ENCODE measurements around the gene RNF215. TPM values are rescaled to one million over a fixed set of nuclear protein-coding genes. Genes with fewer than 3 reads are reported as not detected.
A peak's percentile ranks its signal among the peaks of the same experiment; 100 is the strongest.

RNF215 gene
- total RNA-seq, 1 donor: 14.0 TPM

DNA sequence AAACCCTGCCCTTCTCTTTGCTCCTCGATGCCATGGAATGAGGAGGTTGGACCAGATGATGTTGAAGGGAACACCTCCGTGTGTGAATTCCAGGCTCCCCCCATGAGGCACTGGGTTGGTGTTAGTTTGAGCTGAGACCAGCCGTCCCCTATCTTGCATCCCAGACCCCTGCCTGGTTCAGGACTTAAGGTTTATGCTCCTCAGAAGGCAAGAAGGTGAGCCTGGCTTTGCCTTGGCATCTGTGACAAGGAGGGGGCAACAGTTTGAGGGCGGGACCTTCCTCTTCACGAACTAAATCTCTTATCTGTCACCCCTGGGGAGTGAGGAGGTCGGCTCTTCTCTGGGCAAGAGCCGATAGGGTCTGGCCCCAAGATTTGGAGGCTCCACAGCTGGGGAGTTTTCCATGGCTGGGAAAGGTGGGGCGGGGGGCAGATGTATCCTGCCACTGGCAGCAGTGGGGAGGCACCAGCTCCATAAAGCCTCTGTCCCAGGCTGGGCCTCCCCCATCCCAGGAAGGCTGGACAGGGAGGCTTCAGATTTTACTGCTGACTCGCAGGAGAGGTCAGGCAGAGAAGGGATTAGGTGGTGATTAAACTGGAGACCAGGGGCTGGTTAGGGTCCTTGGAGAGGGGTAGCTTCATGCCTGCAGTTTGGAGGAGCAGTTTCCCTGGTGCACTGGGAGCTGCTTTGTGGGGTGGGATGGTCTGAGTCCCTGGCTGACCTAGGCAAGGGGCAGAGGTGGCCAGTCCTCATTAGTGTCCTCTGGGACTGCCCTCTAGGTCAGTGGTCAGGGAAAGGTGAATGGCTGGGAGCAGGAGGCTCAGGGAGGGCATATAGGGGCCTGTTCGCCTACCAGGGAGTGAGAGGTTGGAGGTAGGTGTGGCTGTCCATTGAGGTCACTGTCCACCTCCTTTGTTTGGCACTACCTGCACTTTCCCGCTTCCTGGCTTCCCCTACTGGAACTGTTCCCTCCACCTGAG, 10.7 kb upstream of the RNF215 start:
- no peak for DNase-seq (ENCODE audit: low read depth in 2 of 3, low spot score in 2 of 3)

DNA sequence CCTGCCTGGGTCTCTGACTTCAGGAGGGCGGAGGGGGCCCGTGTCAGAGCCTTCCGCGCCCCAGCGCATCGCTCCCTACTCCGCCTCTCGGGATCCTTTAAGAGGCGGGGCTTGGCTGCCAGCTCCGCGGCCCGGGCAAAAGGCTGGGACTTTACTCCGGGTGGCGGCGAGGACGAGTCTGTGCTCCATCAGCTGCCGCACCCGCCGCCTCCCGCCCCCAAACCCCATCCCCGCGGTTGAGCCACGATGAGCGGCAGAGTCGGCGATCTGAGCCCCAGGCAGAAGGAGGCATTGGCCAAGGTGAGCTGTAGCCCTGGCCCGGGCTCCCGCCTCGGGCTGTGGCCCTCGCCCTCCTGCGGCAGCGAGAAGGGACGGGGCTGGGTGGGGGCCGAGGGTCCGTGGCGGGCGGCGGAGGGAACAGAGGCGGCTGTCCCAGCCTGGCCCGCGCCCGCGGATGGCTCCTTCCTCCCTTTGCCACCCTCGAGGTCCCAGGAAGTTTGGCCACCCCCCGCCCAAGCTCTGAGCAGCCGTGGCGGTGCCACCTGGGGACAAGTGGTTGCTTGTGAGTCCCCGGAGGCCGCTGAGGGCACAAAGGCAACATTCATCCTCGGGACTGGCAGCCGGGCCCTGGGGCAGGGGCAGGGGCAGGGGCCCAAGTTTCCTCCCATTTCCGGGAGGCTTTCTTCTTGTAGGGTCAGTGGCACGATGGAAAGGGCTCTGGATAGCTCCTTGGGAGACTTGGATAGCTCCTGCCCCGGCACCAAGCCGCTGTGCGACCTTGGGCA, 9.9 kb upstream of the RNF215 start, which contains the start of gene SEC14L2:
Gene SEC14L2 (plus strand): TSS at position 148 of the 785 bp plus-strand sequence. CDS start 99 bp downstream, at position 247.
- DNase-seq (ENCODE audit: low read depth in 2 of 3, low spot score in 2 of 3): peak in 1 of 3 donors; percentile 34

DNA sequence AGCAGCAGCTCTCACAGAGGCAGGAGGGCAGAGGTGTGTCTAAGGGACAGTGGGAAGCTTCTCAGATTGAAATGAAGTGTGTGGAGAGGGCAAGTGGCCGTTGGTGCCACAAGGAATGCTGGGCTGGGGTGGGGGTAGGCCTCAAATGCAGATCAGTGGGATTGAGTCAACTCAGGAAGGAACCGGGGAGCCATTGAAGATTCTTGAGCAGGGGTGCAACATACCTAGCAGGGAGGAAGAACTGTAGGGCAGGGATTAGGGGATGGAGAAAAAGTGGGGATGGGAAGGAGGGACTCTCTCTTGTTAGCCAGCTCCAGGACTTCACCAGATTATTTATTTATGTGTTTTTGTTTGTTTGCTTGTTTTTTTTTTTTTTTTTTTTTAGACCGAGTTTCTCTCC, 6.7 kb upstream of the RNF215 start:
- no peak for DNase-seq (ENCODE audit: low read depth in 2 of 3, low spot score in 2 of 3)

DNA sequence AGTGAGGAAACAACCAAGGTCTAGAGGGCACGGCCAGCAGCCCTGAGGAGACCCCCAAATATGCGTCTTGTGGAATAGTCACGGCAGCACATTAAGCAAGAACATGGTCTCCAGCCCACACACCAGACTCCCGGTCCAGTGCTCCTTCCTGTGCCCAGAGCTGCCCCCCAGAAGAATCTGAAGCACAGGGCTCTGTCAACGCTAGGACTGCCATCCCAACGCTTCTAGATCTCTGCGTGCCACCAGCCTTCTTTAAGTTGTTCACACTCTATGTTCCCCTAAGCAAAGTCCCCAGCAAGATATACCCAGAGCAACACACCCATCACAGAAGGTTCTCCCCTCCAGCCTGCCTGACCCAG, 6.1 kb upstream of the RNF215 start:
- DNase-seq (ENCODE audit: low read depth in 2 of 3, low spot score in 2 of 3): no peak

DNA sequence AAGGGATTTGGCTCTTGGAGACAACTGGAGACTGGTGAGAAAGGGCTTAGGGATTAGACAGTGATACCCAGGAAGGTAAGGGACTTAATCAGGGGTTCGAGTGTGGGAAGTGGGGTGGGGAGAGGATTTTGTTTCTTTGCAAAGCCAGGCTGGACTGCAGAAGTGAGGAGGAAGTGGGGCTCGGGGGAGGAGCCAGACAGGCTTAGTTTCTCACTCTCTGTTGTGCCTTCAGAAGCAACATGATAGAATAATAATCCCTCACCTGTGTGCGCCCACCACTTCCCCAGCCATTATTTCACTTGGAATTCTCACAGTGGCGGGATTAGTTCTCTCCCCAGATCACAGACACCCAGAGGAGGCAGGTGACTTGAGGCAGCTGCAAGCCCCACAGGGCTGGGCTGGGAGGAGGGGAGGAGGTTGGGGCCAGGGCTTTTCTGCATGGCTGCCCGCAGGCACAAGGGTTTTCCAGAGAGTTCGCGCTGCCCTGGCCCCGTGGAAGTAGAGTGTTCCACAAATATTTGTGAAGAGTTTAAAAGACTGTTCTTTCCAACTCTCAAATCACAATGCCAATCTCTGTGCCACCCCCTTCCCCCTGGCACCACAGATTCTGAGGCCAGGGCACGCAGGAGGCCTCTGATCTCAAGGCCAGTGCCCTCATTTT, 5.6 kb upstream of the RNF215 start:
- DNase-seq (ENCODE audit: low read depth in 2 of 3, low spot score in 2 of 3): no peak

DNA sequence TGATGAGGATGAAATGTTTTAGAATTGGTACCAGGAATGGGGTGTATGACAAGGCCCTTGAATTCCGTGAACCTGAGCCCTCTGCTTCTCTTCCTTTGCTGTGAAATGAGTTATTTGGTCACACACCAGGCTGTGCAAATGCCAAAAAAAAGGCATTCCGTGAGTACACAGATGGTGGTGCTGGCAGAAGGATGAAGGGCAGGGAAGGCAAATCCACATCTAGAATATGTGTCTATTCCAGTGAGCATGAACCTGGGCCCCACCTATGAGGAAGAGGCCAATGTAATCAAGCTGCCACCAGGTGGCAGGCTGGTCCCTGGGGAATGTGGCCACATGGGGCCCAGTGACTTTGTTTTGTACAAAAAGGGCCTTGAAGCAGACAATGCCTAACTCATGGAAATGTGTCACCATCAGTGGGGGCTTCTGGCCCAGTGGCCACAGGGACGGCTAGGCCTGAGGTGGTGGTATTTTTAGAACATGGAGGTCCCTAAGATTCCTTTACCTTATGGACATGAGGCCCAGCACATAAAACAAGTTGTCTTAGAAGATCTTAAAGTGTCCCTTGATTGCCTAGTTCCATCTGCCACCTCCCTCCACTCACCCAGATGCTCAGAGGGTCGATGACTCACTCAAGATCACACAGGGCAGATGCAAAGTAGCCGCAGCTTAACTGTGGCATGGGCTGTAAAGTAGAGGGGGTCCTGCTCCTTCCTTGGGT, 3.9 kb upstream of the RNF215 start:
- peak; percentile 77 to 90 (median 81) for DNase-seq (ENCODE audit: low read depth in 2 of 3, low spot score in 2 of 3)

DNA sequence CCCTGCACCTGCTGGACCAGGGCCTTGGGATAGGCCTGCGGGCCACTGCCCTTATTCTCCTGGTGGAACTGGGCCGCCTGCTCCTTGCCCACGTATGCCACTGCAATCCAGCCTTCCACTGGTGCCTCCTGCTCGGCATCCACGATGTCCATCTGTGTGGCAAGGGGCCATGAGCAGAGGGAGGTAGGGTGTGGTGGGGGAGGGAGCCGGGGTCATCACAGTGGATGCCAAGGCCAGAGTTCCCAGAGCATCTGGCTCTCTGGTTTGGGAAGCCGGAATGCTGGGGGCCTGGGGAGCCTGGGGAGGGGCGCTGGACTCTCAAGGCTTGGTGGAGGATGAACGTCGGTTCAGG, 627 bp downstream of the RNF215 start:
- DNase-seq (ENCODE audit: low read depth in 2 of 3, low spot score in 2 of 3): no peak

DNA sequence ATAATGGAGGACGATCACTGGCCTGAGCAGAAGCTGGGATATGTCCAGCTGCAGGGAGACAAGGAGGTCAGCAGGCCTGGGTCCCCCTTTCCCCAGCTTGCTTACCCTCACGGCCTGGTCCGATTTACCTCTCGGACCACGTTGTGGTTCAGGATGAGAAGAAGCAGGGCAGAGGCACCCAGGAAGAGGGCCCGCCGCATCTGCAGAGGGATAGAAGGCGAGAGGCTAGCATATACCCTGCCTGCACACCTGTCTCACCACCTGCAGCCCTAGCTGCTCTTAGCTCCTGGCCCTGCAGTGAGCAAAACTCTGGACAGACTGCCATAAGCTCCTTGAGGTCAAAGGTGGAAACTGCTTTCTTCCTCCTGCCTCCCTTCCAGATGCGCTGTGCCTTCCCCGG, 1.3 kb downstream of the RNF215 start:
- no peak for DNase-seq (ENCODE audit: low read depth in 2 of 3, low spot score in 2 of 3)

DNA sequence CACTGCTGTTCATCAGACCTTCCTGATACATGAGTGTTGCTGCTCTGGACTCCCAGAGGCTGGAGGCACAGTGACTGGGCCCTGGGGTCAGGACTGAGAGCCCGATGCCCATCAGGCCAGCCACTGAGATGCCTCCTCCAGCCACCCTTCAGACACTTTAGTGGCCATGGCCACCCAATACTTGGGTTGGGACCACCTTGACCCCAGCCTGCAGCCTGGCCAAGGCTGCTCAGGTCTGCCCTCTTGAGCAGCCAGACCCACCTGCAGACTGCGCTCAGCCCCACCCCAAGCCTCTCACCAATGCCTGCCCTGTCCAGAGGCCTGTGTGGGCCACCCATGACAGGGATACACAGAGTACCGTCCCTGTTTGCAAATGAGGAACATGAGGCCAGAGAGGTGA, 4.2 kb downstream of the RNF215 start:
- no peak for DNase-seq (ENCODE audit: low read depth in 2 of 3, low spot score in 2 of 3)

DNA sequence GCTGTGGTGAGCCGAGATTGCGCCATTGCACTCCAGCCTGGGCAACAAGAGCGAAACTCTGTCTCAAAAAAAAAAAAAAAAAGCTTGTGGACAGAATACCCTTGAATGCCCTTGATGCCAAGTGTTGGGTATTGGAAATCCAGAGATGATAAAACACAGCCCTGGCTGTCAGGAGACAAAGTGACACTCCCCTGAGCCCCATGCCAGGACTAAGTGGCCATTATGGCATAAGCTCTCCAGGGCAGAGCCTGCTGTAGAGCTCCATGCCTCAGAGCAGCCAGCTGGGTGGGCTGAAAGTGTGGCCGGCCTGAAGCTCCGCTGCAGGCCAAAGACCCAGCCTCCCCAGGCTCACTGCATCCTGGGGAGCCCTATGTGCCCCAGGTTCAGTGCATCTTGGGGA, 4.9 kb downstream of the RNF215 start:
- DNase-seq (ENCODE audit: low read depth in 2 of 3, low spot score in 2 of 3): no peak

DNA sequence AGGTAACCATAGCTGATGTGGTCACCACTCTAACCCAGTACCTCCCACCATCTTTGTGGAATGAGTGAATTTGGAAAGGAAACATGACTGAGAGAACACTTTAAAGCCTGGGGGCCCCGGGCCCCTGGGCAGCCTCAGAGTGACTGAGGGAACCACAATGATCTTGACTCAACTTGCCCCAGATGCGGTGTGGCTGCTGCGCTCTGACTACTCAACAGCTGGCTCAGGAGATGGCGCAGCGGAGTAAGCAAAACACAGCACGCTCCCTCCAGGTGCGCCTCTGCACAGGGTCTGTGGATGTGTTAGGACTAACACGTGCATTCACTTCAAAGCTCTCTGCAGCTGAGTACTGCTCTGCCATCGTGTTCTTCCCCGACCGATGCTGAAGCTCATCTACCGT, 5.9 kb downstream of the RNF215 start:
- no peak for DNase-seq (ENCODE audit: low read depth in 2 of 3, low spot score in 2 of 3)

DNA sequence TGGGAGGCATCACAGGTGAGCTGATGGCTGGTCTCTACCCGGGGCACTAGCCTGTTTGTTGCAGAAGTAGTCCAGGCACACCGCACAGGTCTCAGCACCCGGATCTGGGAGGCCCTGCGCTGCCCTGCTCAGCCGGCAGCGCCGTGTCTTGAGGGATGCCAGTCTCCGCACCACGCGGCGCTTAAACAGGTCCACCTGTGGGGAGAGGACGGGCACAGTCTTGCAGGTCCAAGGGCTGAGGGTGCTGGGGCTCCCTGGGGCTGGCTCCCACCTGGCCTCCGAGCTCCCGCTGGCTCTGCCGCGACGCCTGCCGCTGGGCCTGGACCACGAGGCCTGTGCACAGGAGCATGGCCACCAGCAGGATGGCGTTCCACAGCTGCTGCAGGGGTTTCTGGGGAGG, 7.2 kb downstream of the RNF215 start:
- no peak for DNase-seq (ENCODE audit: low read depth in 2 of 3, low spot score in 2 of 3)

DNA sequence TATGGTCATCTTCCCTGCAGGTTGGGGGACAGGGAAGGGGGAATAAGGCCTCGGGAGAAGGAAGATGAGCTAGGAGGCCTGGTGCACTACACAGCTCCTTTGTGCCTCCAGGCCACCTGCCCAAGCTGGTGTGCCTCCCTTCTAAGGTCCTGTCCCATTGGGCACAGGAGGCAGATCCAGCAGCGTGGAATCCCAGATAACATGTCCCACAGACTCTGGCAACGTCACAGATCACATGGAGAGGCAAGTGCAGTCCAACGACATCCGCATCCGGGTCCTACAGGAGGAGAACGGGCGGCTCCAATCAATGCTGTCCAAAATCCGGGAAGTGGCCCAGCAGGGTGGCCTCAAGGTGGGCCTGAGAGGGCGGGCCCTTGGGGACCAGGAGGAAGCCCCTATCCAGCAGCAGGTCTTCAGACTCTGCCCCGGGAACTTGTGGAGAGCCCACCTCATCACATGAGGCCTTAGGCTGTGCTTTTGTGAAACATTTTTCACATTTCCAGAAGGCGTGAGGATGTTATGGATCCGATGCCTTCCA, 11.8 kb downstream of the RNF215 start:
- DNase-seq (ENCODE audit: low read depth in 2 of 3, low spot score in 2 of 3): no peak

DNA sequence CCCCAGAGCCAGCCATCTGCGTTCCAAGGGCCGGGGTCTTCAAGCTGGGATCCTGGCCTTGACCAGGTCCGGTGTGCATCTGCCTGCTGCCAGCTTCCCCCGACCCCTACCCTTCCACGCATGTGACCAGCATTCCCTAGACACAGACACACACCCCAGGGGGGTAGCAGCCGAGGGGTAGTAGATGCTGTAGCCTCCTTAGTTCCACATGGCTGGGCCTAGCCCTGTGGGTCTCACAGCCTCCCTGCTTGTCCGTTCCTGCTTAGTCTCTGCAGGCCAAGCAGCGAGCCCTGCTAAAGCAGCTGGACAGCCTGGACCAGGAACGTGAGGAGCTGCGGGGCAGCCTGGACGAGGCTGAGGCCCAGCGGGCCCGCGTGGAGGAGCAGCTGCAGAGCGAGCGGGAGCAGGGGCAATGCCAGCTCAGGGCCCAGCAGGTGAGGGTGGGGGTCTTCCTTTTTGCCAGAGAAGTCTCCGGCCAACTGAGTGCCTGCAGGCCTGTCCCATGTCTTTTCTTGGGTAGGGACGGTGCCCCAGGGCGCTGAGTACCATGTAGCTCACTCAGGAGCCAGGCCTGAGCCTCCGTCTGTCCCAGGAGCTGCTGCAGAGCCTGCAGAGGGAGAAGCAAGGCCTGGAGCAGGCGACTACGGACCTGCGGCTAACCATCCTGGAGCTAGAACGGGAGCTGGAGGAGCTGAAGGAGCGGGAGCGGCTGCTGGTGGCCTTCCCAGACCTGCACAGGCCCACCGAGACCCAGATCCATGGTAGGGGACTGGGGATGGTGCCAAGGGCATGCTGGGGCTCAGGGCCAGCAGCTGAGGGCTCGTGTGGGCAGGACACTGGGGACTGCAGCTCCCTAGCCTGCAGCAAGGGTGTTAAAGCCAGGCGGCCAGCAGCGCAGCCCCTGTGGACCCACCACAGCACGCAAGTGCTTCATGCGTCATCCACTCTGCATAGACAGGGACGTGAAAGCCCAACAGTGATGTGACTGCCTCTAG, 13.6 kb downstream of the RNF215 start:
- no peak for DNase-seq (ENCODE audit: low read depth in 2 of 3, low spot score in 2 of 3)

DNA sequence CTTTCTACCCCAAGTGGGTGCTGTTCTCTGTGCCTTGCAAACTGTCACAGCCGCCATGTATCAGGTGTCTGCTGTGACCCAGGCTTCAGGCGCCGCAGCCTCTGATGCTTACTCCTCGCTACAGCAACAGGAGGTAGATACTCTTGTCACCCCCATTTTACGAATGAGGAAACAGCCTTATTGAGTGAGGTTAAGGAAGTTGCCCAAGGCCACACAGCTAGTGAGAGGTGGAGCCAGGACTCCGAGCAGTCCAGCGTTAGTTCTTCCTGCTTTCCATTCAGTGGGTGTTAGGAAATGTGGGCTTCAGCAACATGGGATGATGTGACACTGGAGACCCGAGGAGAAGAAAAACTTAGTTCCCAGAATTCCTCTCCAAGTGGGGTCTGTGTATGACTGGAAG, 14.3 kb downstream of the RNF215 start:
- DNase-seq (ENCODE audit: low read depth in 2 of 3, low spot score in 2 of 3): no peak

DNA sequence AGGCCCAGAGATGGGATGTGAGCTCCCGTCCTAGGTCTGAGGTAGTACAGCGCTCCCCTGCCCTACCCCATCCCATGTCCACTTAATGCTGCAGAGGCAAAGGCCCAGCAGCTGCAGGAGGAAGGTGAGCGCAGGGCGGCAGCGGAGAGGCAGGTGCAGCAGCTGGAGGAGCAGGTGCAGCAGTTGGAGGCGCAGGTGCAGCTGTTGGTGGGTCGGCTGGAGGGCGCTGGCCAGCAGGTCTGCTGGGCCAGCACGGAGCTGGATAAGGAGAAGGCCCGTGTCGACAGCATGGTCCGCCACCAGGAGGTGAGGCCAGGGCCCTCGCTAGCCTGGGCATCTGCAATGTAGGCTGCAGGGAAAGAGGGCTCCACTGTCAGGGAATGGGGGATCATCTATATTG, 15.2 kb downstream of the RNF215 start:
- DNase-seq (ENCODE audit: low read depth in 2 of 3, low spot score in 2 of 3): no peak

DNA sequence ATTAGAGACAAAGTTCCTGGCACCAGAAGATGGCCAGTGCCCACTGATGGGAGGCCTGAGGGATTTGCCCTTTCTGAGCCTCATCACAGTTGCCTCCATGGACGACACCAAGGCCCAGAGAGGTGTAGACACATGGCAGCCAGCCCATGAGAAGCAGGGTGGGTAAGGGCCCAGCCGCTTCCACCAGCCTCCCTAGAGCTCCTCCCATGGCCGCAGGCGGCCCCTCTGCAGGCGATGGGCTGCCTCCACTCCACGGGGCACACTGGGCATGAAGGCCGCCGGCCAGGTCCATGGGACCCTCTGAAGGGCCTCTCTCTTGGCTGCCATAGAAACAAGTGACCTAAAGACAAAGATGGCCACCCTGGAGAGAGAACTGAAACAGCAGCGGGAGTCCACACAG, 15.9 kb downstream of the RNF215 start:
- DNase-seq (ENCODE audit: low read depth in 2 of 3, low spot score in 2 of 3): no peak

DNA sequence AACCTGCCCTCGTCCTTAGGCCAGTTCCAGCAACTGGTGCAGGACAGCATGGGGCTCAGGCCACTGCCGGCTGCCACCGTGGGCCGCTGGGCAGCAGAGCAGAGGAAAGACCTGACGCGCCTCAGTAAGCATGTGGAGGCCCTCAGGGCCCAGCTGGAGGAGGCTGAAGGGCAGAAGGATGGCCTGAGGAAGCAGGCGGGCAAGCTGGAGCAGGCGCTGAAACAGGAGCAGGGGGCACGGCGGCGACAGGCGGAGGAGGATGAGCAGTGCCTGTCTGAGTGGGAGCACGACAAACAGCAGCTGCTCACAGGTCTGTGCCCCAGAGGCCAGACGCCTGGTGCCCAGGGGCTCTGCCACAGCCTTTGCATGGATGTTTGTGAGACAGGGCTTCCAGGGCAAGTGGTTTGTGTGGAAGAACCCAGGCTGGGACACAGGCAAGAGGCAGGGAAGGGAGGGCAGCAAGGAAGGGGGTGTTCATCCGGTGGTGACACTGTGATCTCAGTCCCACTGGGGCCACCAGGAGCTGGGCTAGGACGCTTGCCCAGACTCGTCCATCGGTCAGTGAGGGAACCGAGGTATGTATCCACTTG, 16.5 kb downstream of the RNF215 start:
- DNase-seq (ENCODE audit: low read depth in 2 of 3, low spot score in 2 of 3): no peak

DNA sequence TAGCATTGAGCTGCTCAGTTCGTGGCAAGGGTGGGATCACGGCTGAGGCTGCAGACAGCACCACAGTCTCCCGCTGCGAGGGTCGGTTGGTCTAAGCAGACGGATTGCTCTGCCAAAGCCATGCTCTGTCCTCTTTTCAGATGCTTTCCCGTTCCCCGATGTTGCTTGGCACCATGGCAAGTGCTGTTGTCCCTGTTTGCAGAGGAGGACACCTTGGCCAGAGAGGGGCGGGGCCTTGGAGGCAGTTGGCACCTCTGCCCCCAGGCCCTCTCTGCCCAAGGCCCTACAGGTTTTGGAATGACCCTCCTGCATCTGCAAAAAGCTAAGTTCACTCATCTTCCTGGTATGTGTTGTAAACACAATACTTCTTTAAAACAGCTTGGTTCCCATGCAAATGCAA, 18.8 kb downstream of the RNF215 start:
- DNase-seq (ENCODE audit: low read depth in 2 of 3, low spot score in 2 of 3): no peak
